ENCODE data around the gene BUD31. TPM values are rescaled to one million over a fixed set of nuclear protein-coding genes. Genes with fewer than 3 reads are reported as not detected.
A peak's percentile ranks its signal among the peaks of the same experiment; 100 is the strongest.
"Not testable (repeated sequence)": the region's sequence is repeated elsewhere in the genome, so short reads cannot be mapped to it uniquely, and the experiment has no call there.

The BUD31 gene
- total RNA-seq, 1 experiment from 2014 or later: 154 TPM

DNA sequence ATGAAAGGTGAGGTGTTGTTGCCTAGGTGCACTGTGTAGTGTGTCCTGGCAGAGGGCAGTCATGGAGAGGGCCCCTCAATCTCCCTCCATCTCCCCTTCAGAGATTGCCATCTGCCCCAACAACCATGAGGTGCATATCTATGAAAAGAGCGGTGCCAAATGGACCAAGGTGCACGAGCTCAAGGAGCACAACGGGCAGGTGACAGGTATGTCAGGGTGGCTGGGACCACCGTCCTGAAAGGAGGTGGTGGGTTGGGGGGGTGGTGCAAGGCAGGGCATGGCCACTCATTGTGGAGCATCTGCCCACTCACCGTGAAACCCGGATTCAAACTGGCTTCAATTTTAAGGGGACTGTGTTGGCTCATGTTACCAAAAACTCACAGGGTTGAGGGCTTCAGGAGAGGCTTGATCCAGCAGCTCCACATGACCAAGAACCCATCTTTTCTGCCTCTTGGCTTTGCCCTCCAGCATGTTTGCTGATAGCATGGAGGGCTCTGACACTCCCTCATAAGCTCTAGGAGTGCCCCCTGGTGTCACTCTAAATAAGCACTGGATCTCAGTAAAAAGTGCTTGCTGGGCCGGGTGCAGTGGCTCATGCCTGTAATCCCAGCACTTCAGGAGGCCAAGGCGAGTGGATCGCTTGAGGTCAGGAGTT lies 22.1 kb upstream of the BUD31 start:
- Histone ChIP-seq H3K36me3 (ENCODE audit: control insufficient read depth in 1 of 2, insufficient read depth in 2 of 2, low read length in 2 of 2) (peaks cover 9 to 13% of the 10 kb centered on the region in 2 experiments; a peak in 3 of 4 replicates), H3K79me2 (ENCODE audit: insufficient read depth, low read length) (peaks cover 22% of the 10 kb centered on the region), H3K9me2 (ENCODE audit: insufficient read depth) (no peaks in the 10 kb centered on the region), H3K9me3 (ENCODE audit: control insufficient read depth in 1 of 2, insufficient read depth in 1 of 2, low read depth in 1 of 2, low read length in 2 of 2) (no peaks in the 10 kb centered on the region), H3K4me1 (ENCODE audit: control insufficient read depth in 1 of 2, insufficient read depth in 2 of 2, low read length in 2 of 2) (peaks cover 0 to 2% of the 10 kb centered on the region in 2 experiments; a peak in 1 of 4 replicates), H3K27me3 (ENCODE audit: insufficient read depth, low read length) (no peaks in the 10 kb centered on the region), H3K9ac (ENCODE audit: low read length) (no peak overlapping the region), H3K27ac (ENCODE audit: low read depth, low read length) (0 out of 2 replicates have a peak overlapping the region, but pooled peaks have one; percentile 9), H3K4me2 (ENCODE audit: low read length) (no peak overlapping the region), H3K4me3 (replicated peaks in 1 of 2; ENCODE audit: low read depth in 1 of 2, low read length in 2 of 2) (no peak overlapping the region), H4K20me1 (ENCODE audit: insufficient read depth) (no peaks in the 10 kb centered on the region; the same call in 1 of the 2 replicates), H2AFZ (ENCODE audit: low read depth, low read length, poor library complexity, severe bottlenecking) (no peak overlapping the region)
- TF ChIP-seq RAD21 (IDR thresholded peaks at IDR 0.05; ENCODE audit: low read depth) (peak; percentile 73), CTCF (IDR thresholded peaks at IDR 0.05 in 2 of 3, conservative IDR thresholded peaks at IDR 0.05 in 1 of 3; ENCODE audit: borderline replicate concordance in 1 of 3, insufficient read depth in 1 of 3, low read depth in 2 of 3, low read length in 2 of 3) (peak; percentile 46 to 59 (median 48); a peak in 5 of 6 replicates), SP1 (IDR thresholded peaks at IDR 0.05; ENCODE audit: low read depth) (no peak)
- CTCF ChIA-PET: no interaction called here
- intact Hi-C loops (cut with micrococcal nuclease): loop anchor here (1.0 kb wide), 1 partner anchor 21 kb away; no protein-coding TSS in a partner anchor
- RAD21 ChIA-PET (ENCODE audit: low non-redundant PET in 1 of 2, low total read pairs in 2 of 2, uncharacterized antibody in 2 of 2, unreplicated experiment in 2 of 2): interaction anchor here in 1 of 2 experiments (0.7 kb wide), 1 partner anchor 350 kb away, joined by 9 read pairs; no protein-coding TSS in a partner anchor
- ATAC-seq: peak; percentile 81
- no TSS peak for BruUV-seq (replicated peaks)
- DNase-seq (ENCODE audit: low read depth, low spot score): no peak
- POLR2A ChIA-PET: interaction anchor here (1.3 kb wide), 1 partner anchor 22 kb away, joined by 3 read pairs; the partner anchor contains the start of gene BUD31

GRCh38 chr7:99387239-99387635 lies 21.5 kb upstream of the BUD31 start:
- H3K27me3 ChIP-seq (ENCODE audit: insufficient read depth, low read length); H4K20me1 ChIP-seq (ENCODE audit: insufficient read depth); DNase-seq (ENCODE audit: low read depth, low spot score); BruUV-seq (replicated peaks); H3K4me2 ChIP-seq (ENCODE audit: low read length); H3K4me3 ChIP-seq (replicated peaks in 1 of 2; ENCODE audit: low read depth in 1 of 2, low read length in 2 of 2); ATAC-seq; H3K9me2 ChIP-seq (ENCODE audit: insufficient read depth); CTCF ChIA-PET; H2AFZ ChIP-seq (ENCODE audit: low read depth, low read length, poor library complexity, severe bottlenecking); H3K9ac ChIP-seq (ENCODE audit: low read length); H3K27ac ChIP-seq (ENCODE audit: low read depth, low read length); H3K9me3 ChIP-seq (ENCODE audit: control insufficient read depth in 1 of 2, insufficient read depth in 1 of 2, low read depth in 1 of 2, low read length in 2 of 2); H3K4me1 ChIP-seq (ENCODE audit: control insufficient read depth in 1 of 2, insufficient read depth in 2 of 2, low read length in 2 of 2): not testable (repeated sequence)
- Histone ChIP-seq H3K79me2 (ENCODE audit: insufficient read depth, low read length) (peaks cover 18% of the 10 kb centered on the region), H3K36me3 (ENCODE audit: control insufficient read depth in 1 of 2, insufficient read depth in 2 of 2, low read length in 2 of 2) (peaks cover 9 to 13% of the 10 kb centered on the region in 2 experiments; a peak in 3 of 4 replicates)
- RAD21 ChIA-PET (ENCODE audit: low non-redundant PET in 1 of 2, low total read pairs in 2 of 2, uncharacterized antibody in 2 of 2, unreplicated experiment in 2 of 2): interaction anchor here in 1 of 2 experiments (0.7 kb wide), 1 partner anchor 351 kb away, joined by 9 read pairs; no protein-coding TSS in a partner anchor
- intact Hi-C loops (cut with micrococcal nuclease): loop anchor here (1.0 kb wide), 1 partner anchor 22 kb away; no protein-coding TSS in a partner anchor
- POLR2A ChIA-PET: interaction anchor here (1.3 kb wide), 1 partner anchor 22 kb away, joined by 3 read pairs; the partner anchor contains the start of gene BUD31

Measured in HCT116 (cell line).